Suprapubic skin (tissue), 4 donors: ENCODE results near the gene GIGYF1. TPM values are rescaled to one million over a fixed set of nuclear protein-coding genes. Genes with fewer than 3 reads are reported as not detected.
"Not testable (repeated sequence)": the region's sequence is repeated elsewhere in the genome, so short reads cannot be mapped to it uniquely, and the experiment has no call there.

ENCODE experiments used
- DNase-seq, 2 donors: peaks; one replicate each; pipeline ENCODE4 v3.0.0-alpha.2; 2019; ENCODE audit warnings: low spot score in 2 of 2
- H3K27ac ChIP-seq: fragments of 200-600 bp; sonication (generic); one replicate; pipeline ENCODE4 v1.5.1; 2019
- H3K27me3 ChIP-seq: fragments of 200-600 bp; sonication (generic); one replicate; pipeline ENCODE4 v1.5.1; 2019
- H3K36me3 ChIP-seq: fragments of 200-600 bp; sonication (generic); one replicate; pipeline ENCODE4 v1.5.1; 2019
- H3K4me1 ChIP-seq: fragments of 200-600 bp; sonication (generic); one replicate; pipeline ENCODE4 v1.5.1; 2019
- H3K4me3 ChIP-seq: fragments of 200-600 bp; sonication (generic); one replicate; pipeline ENCODE4 v1.5.1; 2019; ENCODE audit warnings: mild to moderate bottlenecking
- H3K9me3 ChIP-seq: fragments of 200-600 bp; sonication (generic); one replicate; pipeline ENCODE4 v1.5.1; 2019
- EP300 ChIP-seq: sonication (generic); formaldehyde crosslinking; IDR thresholded peaks from one replicate; pipeline ENCODE4 v1.6.1; 2017; ENCODE audit warnings: antibody characterized with exemption
- POLR2A ChIP-seq, 2 donors: fragments of 450-650 bp; IDR thresholded peaks; one replicate each; pipeline ENCODE4 v1.6.1; 2017; ENCODE audit warnings: antibody characterized with exemption in 2 of 2, mild to moderate bottlenecking in 2 of 2, moderate library complexity in 2 of 2
- POLR2AphosphoS5 ChIP-seq, 3 donors: sonication (generic); formaldehyde crosslinking; IDR thresholded peaks; one replicate each; pipeline ENCODE4 v1.6.1; 2017; ENCODE audit warnings: antibody characterized with exemption in 3 of 3
- WGBS: methylation state at CpG from one replicate; pipeline ENCODE4 v1.1.5; 2018; 5-methylcytosine and 5-hydroxymethylcytosine counted together
- total RNA-seq, 4 donors: library from RNA; depleted of rRNA; stranded (reverse); fragments of >200 nt; gene quantifications; one replicate each; pipeline ENCODE4 v1.1.0, GENCODE V29; 2016
- TF ChIP-seq, protein P1 (sequence below), 2 donors: fragments of 200-600 bp in 1 of 2; fragments of 450-650 bp in 1 of 2; sonication (generic) in 1 of 2; IDR thresholded peaks; one replicate each; pipeline ENCODE4 v1.5.1; 2016 to 2019; ENCODE audit warnings: antibody characterized with exemption in 2 of 2, mild to moderate bottlenecking in 1 of 2, moderate library complexity in 1 of 2

GIGYF1 gene
- total RNA-seq, 4 donors from 2014 or later, result 29.0 to 91.6 (median 40.7) TPM

DNA sequence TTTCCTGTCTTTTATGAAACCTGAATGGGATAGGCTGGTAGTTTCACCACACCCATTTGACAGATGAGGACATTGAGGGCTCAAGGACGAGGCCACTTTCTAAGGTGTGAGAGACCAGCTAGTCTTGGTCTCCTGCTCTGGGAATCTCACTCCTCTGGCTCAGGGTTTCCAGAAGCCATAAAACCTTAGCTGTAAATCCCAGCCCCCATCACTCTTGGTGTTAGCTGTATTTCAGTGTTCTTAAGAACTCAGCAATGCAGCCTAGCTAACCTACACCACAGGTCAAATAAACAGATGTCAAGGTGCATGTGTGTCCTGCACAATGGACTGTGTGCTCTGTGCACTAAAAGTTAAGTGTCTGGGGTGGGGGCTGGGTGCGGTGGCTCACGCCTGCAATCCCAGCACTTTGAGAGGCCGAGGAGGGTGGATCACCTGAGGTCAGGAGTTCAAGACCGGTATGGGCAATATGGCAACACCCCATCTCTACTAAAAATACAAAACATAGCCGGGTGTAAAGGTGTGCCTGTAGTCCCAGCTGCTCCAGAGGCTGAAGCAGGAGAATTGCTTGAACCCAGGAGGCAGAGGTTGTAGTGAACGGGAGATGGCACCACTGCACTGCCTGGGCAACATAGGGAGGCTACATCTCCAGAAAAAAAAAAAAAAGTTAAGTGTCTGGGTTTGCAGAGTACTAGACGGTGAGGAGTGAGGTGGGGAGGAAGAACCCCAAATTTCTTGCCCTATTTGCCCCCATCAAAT lies 25.7 kb upstream of the GIGYF1 start:
- Histone ChIP-seq H3K4me3 (no peak overlapping the region), H3K9me3 (no peaks in the 10 kb centered on the region), H3K4me1 (peaks cover 13% of the 10 kb centered on the region), H3K27me3 (peaks cover 36% of the 10 kb centered on the region), H3K36me3 (no peaks in the 10 kb centered on the region), H3K27ac (no peak overlapping the region)
- DNase-seq, result no peak
- TF ChIP-seq EP300 (no peak), POLR2AphosphoS5 (IDR thresholded peaks at IDR 0.05) (no peak), POLR2A (IDR thresholded peaks at IDR 0.05) (no peak)
- TF ChIP-seq, protein P1, sequence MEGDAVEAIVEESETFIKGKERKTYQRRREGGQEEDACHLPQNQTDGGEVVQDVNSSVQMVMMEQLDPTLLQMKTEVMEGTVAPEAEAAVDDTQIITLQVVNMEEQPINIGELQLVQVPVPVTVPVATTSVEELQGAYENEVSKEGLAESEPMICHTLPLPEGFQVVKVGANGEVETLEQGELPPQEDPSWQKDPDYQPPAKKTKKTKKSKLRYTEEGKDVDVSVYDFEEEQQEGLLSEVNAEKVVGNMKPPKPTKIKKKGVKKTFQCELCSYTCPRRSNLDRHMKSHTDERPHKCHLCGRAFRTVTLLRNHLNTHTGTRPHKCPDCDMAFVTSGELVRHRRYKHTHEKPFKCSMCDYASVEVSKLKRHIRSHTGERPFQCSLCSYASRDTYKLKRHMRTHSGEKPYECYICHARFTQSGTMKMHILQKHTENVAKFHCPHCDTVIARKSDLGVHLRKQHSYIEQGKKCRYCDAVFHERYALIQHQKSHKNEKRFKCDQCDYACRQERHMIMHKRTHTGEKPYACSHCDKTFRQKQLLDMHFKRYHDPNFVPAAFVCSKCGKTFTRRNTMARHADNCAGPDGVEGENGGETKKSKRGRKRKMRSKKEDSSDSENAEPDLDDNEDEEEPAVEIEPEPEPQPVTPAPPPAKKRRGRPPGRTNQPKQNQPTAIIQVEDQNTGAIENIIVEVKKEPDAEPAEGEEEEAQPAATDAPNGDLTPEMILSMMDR (IDR thresholded peaks at IDR 0.05), result no peak
- WGBS, result 52% methylated on average over 8 of the region's 8 CpGs

DNA sequence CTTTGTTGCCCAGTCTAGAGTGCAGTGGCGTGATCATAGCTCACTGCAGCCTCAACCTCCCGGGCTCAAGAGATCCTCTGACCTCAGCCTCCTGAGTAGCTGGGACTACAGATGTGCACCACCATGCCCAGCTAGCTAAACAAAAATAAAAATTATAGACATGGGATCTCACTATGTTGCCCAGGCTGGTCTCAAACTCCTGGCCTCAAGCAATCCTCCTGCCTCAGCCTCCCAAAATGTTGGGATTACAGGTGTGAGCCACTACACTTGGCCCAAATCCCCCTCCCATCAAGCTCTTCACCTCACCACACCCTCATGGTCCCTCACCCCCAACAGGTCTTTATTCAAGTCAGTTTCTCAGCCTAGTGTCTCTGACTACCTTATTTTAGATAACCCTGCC lies 23.0 kb upstream of the GIGYF1 start:
- not testable (repeated sequence) for H3K4me3 ChIP-seq, H3K36me3 ChIP-seq, H3K27ac ChIP-seq, DNase-seq, H3K9me3 ChIP-seq
- Histone ChIP-seq H3K4me1 (peaks cover 13% of the 10 kb centered on the region), H3K27me3 (peaks cover 31% of the 10 kb centered on the region)
- 94% methylated on average over 2 of the region's 2 CpGs for WGBS

DNA sequence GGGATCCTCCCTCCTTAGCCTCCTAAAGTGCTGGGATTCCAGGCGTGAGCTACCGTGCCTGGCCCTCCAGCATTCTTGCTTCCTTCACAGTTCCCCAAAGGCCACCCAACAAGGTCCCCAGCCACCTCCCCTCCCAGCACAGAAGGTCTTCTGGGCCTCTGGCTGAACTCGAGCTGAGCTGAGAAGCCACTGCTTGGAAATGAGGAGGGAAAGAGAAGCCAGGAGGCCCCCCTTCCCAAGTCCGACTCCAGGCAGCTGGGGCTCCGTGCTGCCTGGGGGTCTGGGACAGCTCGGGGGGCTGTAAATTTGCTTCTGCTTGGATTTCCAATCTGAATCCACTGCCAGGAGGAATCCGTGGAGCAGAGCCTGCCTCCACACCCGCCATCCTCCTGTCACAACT lies 20.7 kb upstream of the GIGYF1 start:
- 56% methylated on average over 6 of the region's 8 CpGs for WGBS
- Histone ChIP-seq H3K27me3 (peaks cover 10% of the 10 kb centered on the region), H3K27ac (no peak overlapping the region), H3K4me1 (no peaks in the 10 kb centered on the region), H3K9me3 (no peaks in the 10 kb centered on the region), H3K36me3 (no peaks in the 10 kb centered on the region), H3K4me3 (no peak overlapping the region)
- DNase-seq, result no peak
- TF ChIP-seq EP300 (no peak), POLR2A (IDR thresholded peaks at IDR 0.05) (no peak), POLR2AphosphoS5 (IDR thresholded peaks at IDR 0.05) (no peak)
- TF ChIP-seq, protein P1 (IDR thresholded peaks at IDR 0.05), result no peak

DNA sequence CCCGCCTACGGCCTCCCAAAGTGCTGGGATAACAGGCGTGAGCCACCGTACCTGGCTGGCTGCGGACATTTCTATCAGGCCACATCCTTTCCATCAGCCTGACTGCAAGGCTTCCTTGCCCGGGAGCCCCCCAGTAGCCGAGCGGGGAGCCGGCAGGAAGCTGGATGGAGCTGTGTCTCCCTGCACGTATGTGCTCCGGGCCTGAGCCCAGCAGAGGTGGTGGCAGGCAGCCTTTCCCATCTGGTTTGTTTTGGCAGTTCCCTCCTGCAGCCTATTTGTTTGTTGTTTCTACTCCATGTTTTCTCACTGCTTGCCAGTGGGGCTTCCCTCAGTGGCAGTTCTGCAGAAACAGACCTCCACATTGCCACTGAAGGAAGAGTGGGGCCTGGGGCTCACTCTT lies 17.3 kb upstream of the GIGYF1 start:
- H3K4me3 ChIP-seq, result no peak overlapping the region

DNA sequence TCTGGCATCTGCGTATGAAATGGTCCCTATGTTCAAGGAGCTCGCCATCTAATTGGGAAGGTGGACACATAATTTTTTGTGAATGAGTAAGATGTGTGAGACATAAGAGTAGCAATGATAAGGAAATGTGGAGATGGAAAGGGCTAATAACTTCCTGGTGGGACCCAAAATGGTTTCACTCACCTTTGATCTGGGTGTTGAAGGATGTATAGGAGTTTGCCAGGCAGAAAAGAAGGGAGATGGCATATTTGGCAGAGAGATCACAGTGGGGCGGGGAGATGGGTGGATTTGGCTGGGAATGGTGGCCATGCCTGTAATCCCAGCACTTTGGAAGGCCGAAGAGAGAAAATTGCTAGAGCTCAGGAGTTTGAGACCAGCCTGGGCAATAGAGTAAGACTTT lies 16.4 kb upstream of the GIGYF1 start:
- Histone ChIP-seq H3K27me3 (no peaks in the 10 kb centered on the region), H3K27ac (no peak overlapping the region), H3K36me3 (no peaks in the 10 kb centered on the region), H3K4me3 (no peak overlapping the region), H3K9me3 (no peaks in the 10 kb centered on the region), H3K4me1 (peaks cover 17% of the 10 kb centered on the region)
- 93% methylated on average over 4 of the region's 4 CpGs for WGBS
- DNase-seq, result no peak
- no peak for TF ChIP-seq POLR2A (IDR thresholded peaks at IDR 0.05)
- no peak for TF ChIP-seq POLR2AphosphoS5 (IDR thresholded peaks at IDR 0.05)
- TF ChIP-seq EP300, result no peak
- TF ChIP-seq, protein P1 (IDR thresholded peaks at IDR 0.05), result no peak

More for the DNA sequence above, 17.3 kb upstream of the GIGYF1 start:
- Histone ChIP-seq H3K4me1 (peaks cover 16% of the 10 kb centered on the region), H3K27me3 (no peaks in the 10 kb centered on the region), H3K36me3 (no peaks in the 10 kb centered on the region), H3K9me3 (no peaks in the 10 kb centered on the region), H3K27ac (no peak overlapping the region)
- 83% methylated on average over 11 of the region's 11 CpGs for WGBS
- no peak for TF ChIP-seq EP300
- TF ChIP-seq, protein P1 (IDR thresholded peaks at IDR 0.05), result no peak
- no peak for TF ChIP-seq POLR2AphosphoS5 (IDR thresholded peaks at IDR 0.05)
- TF ChIP-seq POLR2A (IDR thresholded peaks at IDR 0.05), result no peak
- no peak for DNase-seq
